HCT116 (cell line): ENCODE data around the gene FAM83D. TPM values are rescaled to one million over a fixed set of nuclear protein-coding genes. Genes with fewer than 3 reads are reported as not detected.

ENCODE experiments used
- ATAC-seq: fragments of 200-7000 bp; cut with Tn5 transposase; 2 replicates; pipeline ENCODE4 v1.9.1; 2020; ENCODE audit warnings: mild to moderate bottlenecking, moderate library complexity
- BruUV-seq: library from RNA; stranded (reverse); fragments of 400-500 nt; replicated peaks from 2 replicates; lab custom pipeline; 2021; lab: Mats Ljungman, UMichigan
- CTCF ChIA-PET: fragments of 300-600 bp; sonication (Branson Sonifier 250); formaldehyde crosslinking; loops from one replicate; lab custom pipeline; 2021; ENCODE audit warnings: antibody characterized with exemption; lab: Charles Lee
- POLR2A ChIA-PET: fragments of 300-600, 350-600 bp; sonication (Branson Sonifier 250); formaldehyde crosslinking; loops from one replicate; lab custom pipeline; 2021; ENCODE audit warnings: antibody characterized with exemption; lab: Charles Lee
- RAD21 ChIA-PET, 2 experiments: fragments of 300-600 bp; sonication (Branson Sonifier 250); formaldehyde crosslinking; loops; one replicate each; lab custom pipeline; 2023; ENCODE audit warnings: low total read pairs in 2 of 2; ENCODE audit not compliant: uncharacterized antibody in 2 of 2, unreplicated experiment in 2 of 2, low non-redundant PET in 1 of 2; lab: Charles Lee
- DNase-seq: peaks from one replicate; pipeline ENCODE4 v3.0.0-alpha.2; 2010; ENCODE audit warnings: low read depth, low spot score
- H2AFZ ChIP-seq: fragments of 200-600 bp; shearing (Covaris generic), sonication (generic); 2 replicates; pipeline ENCODE4 v1.6.1; 2017; ENCODE audit warnings: low read depth, mixed run types, mixed read lengths, antibody characterized with exemption, low read length; ENCODE audit not compliant: poor library complexity, severe bottlenecking
- H3K27ac ChIP-seq: 2 replicates; pipeline ENCODE4 v1.5.1; 2012; ENCODE audit warnings: low read depth, low read length
- H3K27me3 ChIP-seq: fragments of 200-600 bp; sonication (generic); 2 replicates; pipeline ENCODE4 v1.6.1; 2016; ENCODE audit warnings: mixed run types, low read length, mixed read lengths; ENCODE audit not compliant: insufficient read depth
- H3K36me3 ChIP-seq, 2 experiments: fragments of 200-500 bp in 1 of 2; fragments of 200-600 bp in 1 of 2; sonication (Bioruptor generic) in 1 of 2; sonication (generic) in 1 of 2; 2 replicates each; pipeline versions ENCODE4 v1.5.1 to v1.6.1; 2014 to 2016; ENCODE audit warnings: low read length in 2 of 2, inconsistent platforms in 1 of 2, mixed read lengths in 1 of 2, mixed run types in 1 of 2; ENCODE audit not compliant: insufficient read depth in 2 of 2, control insufficient read depth in 1 of 2
- H3K4me1 ChIP-seq, 2 experiments: fragments of 200-600 bp in 1 of 2; sonication (generic) in 1 of 2; 2 replicates each; pipeline versions ENCODE4 v1.5.1 to v1.6.1; 2012 to 2017; ENCODE audit warnings: low read length in 2 of 2, inconsistent platforms in 1 of 2, mild to moderate bottlenecking in 1 of 2, mixed read lengths in 1 of 2, mixed run types in 1 of 2, moderate library complexity in 1 of 2; ENCODE audit not compliant: insufficient read depth in 2 of 2, control insufficient read depth in 1 of 2
- H3K4me2 ChIP-seq: fragments of 200-600 bp; sonication (generic); 2 replicates; pipeline ENCODE4 v1.6.1; 2017; ENCODE audit warnings: mixed run types, low read length, mixed read lengths
- H3K4me3 ChIP-seq, 2 experiments: fragments of 200-600 bp in 1 of 2; sonication (generic) in 1 of 2; replicated peaks in 1 of 2; 2 replicates each; pipeline ENCODE4 v1.5.1; 2011 to 2016; ENCODE audit warnings: low read length in 2 of 2, control low read depth in 1 of 2, low read depth in 1 of 2, mild to moderate bottlenecking in 1 of 2, mixed read lengths in 1 of 2, mixed run types in 1 of 2
- H3K79me2 ChIP-seq: fragments of 200-600 bp; sonication (generic); 2 replicates; pipeline ENCODE4 v1.6.1; 2017; ENCODE audit warnings: mild to moderate bottlenecking, mixed run types, low read length, moderate library complexity, mixed read lengths; ENCODE audit not compliant: insufficient read depth
- H3K9ac ChIP-seq: fragments of 200-600 bp; sonication (generic); 2 replicates; pipeline ENCODE4 v1.6.1; 2016; ENCODE audit warnings: low read length, mixed read lengths
- H3K9me2 ChIP-seq: fragments of 200-600 bp; sonication (generic), shearing (Covaris generic); 2 replicates; pipeline ENCODE4 v1.6.1; 2017; ENCODE audit warnings: mixed run types, mild to moderate bottlenecking, moderate library complexity; ENCODE audit not compliant: insufficient read depth
- H3K9me3 ChIP-seq, 2 experiments: fragments of 200-500 bp in 1 of 2; fragments of 200-600 bp in 1 of 2; sonication (Bioruptor generic) in 1 of 2; sonication (generic) in 1 of 2; 2 replicates each; pipeline ENCODE4 v1.6.1; 2014 to 2017; ENCODE audit warnings: low read length in 2 of 2, mixed read lengths in 2 of 2, inconsistent platforms in 1 of 2, low read depth in 1 of 2, mild to moderate bottlenecking in 1 of 2, mixed run types in 1 of 2, moderate library complexity in 1 of 2; ENCODE audit not compliant: control insufficient read depth in 1 of 2, insufficient read depth in 1 of 2
- H4K20me1 ChIP-seq: fragments of 200-600 bp; sonication (generic), shearing (Covaris generic); 2 replicates; pipeline ENCODE4 v1.6.1; 2017; ENCODE audit warnings: mixed run types, mild to moderate bottlenecking, moderate library complexity; ENCODE audit not compliant: insufficient read depth
- CEBPB ChIP-seq: IDR thresholded peaks from 2 replicates; pipeline ENCODE4 v1.6.1; 2012; ENCODE audit warnings: low read depth
- CTCF ChIP-seq, 3 experiments: fragments of 200-600 bp in 1 of 3; sonication (generic) in 1 of 3; IDR thresholded peaks in 2 of 3; conservative IDR thresholded peaks in 1 of 3; 2 replicates each; pipeline ENCODE4 v1.5.1; 2012 to 2017; ENCODE audit warnings: low read depth in 2 of 3, low read length in 2 of 3, antibody characterized with exemption in 1 of 3, borderline replicate concordance in 1 of 3, control low read depth in 1 of 3, mild to moderate bottlenecking in 1 of 3, mixed read lengths in 1 of 3, mixed run types in 1 of 3, moderate library complexity in 1 of 3; ENCODE audit not compliant: insufficient read depth in 1 of 3
- EZH2 ChIP-seq: fragments of 200-600 bp; sonication (generic); IDR thresholded peaks from 2 replicates; pipeline ENCODE4 v1.6.1; 2017; ENCODE audit warnings: antibody characterized with exemption, mixed run types
- POLR2A ChIP-seq: IDR thresholded peaks from 2 replicates; pipeline ENCODE4 v1.7.0; 2011; ENCODE audit warnings: borderline replicate concordance; ENCODE audit not compliant: insufficient read depth, insufficient read length; ENCODE audit errors: extremely low read depth
- SRF ChIP-seq: IDR thresholded peaks from 2 replicates; pipeline ENCODE4 v1.6.1; 2012; ENCODE audit warnings: low read depth
- TCF7L2 ChIP-seq: IDR thresholded peaks from 2 replicates; pipeline ENCODE4 v1.7.0; 2011; ENCODE audit warnings: borderline replicate concordance, inconsistent platforms; ENCODE audit not compliant: insufficient read depth, insufficient read length; ENCODE audit errors: extremely low read depth
- YY1 ChIP-seq: IDR thresholded peaks from 2 replicates; pipeline ENCODE4 v1.6.1; 2011; ENCODE audit warnings: low read length, low read depth, moderate library complexity, mild to moderate bottlenecking; ENCODE audit not compliant: insufficient replicate concordance; ENCODE audit errors: extremely low read depth
- ZFX ChIP-seq: fragments of 450-650 bp; IDR thresholded peaks from 2 replicates; pipeline ENCODE4 v1.6.1; 2017
- intact Hi-C: fragments of 100-400 bp; cut with micrococcal nuclease; formaldehyde crosslinking; loops from 2 replicates; pipeline ENCODE4 v1.10.0; 2022
- total RNA-seq: library from RNA; stranded (reverse); gene quantifications from one replicate; pipeline ENCODE4 v1.2.1, GENCODE V29; 2021; ENCODE audit not compliant: unreplicated experiment
- TF ChIP-seq, protein P1 (sequence below): IDR thresholded peaks from 2 replicates; pipeline ENCODE4 v1.6.1; 2011; ENCODE audit warnings: mild to moderate bottlenecking, low read length, moderate library complexity; ENCODE audit not compliant: insufficient replicate concordance; ENCODE audit errors: extremely low read depth

Gene FAM83D
- total RNA-seq, 1 experiment from 2014 or later = 51.1 TPM

DNA sequence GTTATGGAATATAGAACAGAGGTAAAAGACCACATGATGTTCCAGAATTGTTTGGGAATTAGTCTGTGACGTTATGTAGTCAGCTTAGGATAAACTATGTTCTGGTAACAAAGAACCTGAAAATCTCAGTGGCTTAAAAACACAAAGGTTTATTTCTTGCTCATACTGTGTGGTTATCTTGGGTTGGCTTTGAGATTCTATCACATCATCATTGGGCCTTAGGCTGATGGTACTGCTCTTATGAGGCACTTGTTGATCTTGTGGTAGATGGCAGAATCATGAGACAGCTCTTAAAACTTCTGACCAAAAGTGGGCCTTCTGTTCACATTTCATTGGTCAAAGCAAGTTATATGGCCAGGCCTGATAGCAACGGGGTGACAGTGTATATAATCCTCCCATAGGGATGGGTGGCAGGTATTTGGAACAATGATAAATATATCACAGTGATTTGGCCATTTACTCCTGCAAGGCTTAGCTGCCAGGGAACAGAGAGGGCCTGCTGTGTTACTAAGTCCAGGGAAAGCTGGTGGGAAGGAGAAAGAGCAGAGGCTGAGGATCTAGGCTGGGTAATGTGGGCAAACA lies 49.4 kb downstream of the FAM83D start:
- POLR2A ChIA-PET = no interaction called here
- DNase-seq (no peak), ATAC-seq (no peak)
- intact Hi-C loops = no loop called here
- no peak overlapping the region for H2AFZ ChIP-seq
- CTCF ChIA-PET = no interaction called here
- H4K20me1 ChIP-seq = no peaks in the 10 kb centered on the region
- no peak overlapping the region for H3K4me3 ChIP-seq
- no peak overlapping the region for H3K4me2 ChIP-seq
- no peaks in the 10 kb centered on the region for H3K9me2 ChIP-seq
- H3K79me2 ChIP-seq = peaks cover 65% of the 10 kb centered on the region
- peaks cover 2 to 17% of the 10 kb centered on the region in 2 experiments; a peak in 1 of 4 replicates for H3K36me3 ChIP-seq
- H3K27me3 ChIP-seq = no peaks in the 10 kb centered on the region
- no peak overlapping the region for H3K27ac ChIP-seq
- BruUV-seq = no TSS peak
- RAD21 ChIA-PET = no interaction called here
- no peaks in the 10 kb centered on the region for H3K4me1 ChIP-seq
- H3K9me3 ChIP-seq = no peaks in the 10 kb centered on the region
- TF ChIP-seq ZFX = no peak
- TF ChIP-seq CEBPB = no peak
- TF ChIP-seq POLR2A = no peak
- no peak for TF ChIP-seq YY1
- no peak for TF ChIP-seq TCF7L2
- TF ChIP-seq, protein P1, sequence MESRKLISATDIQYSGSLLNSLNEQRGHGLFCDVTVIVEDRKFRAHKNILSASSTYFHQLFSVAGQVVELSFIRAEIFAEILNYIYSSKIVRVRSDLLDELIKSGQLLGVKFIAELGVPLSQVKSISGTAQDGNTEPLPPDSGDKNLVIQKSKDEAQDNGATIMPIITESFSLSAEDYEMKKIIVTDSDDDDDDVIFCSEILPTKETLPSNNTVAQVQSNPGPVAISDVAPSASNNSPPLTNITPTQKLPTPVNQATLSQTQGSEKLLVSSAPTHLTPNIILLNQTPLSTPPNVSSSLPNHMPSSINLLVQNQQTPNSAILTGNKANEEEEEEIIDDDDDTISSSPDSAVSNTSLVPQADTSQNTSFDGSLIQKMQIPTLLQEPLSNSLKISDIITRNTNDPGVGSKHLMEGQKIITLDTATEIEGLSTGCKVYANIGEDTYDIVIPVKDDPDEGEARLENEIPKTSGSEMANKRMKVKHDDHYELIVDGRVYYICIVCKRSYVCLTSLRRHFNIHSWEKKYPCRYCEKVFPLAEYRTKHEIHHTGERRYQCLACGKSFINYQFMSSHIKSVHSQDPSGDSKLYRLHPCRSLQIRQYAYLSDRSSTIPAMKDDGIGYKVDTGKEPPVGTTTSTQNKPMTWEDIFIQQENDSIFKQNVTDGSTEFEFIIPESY = no peak
- no peak for TF ChIP-seq EZH2
- no peak for TF ChIP-seq CTCF (IDR thresholded peaks at IDR 0.05 in 2 of 3, conservative IDR thresholded peaks at IDR 0.05 in 1 of 3; ENCODE audit: borderline replicate concordance in 1 of 3, insufficient read depth in 1 of 3, low read depth in 2 of 3, low read length in 2 of 3)
- TF ChIP-seq SRF = no peak
- TF ChIP-seq, all 23 proteins: peak for 0
- no peak overlapping the region for H3K9ac ChIP-seq
